GM11168 (cell line): ENCODE results near the gene IL1RAP.
"Not testable (repeated sequence)": the region's sequence is repeated elsewhere in the genome, so short reads cannot be mapped to it uniquely, and the experiment has no call there.

Source experiments
- in situ Hi-C: fragments of 300-500 bp; cut with MboI; formaldehyde crosslinking; loops from one replicate; pipeline ENCODE4 v1.12.0; 2022; ENCODE audit warnings: low sequenced_read_pairs; ENCODE audit not compliant: unreplicated experiment

The IL1RAP gene

GRCh38 chr3:190505381-190506003 is 8.4 kb upstream of the IL1RAP start:
- in situ Hi-C loops: no loop called here

- in situ Hi-C loops: no loop called here
These were observed 7.6 kb upstream of the IL1RAP start for GRCh38 chr3:190506271-190506670.

- in situ Hi-C loops: no loop called here
These were observed 1.2 kb upstream of the IL1RAP start for GRCh38 chr3:190512666-190513065.

- in situ Hi-C loops: no loop called here
These were observed 698 bp downstream of the IL1RAP start for GRCh38 chr3:190514413-190515153.

- in situ Hi-C loops: no loop called here
These were observed 2.5 kb downstream of the IL1RAP start for GRCh38 chr3:190516416-190516815.

- in situ Hi-C loops: no loop called here
These were observed 3.8 kb downstream of the IL1RAP start for GRCh38 chr3:190517687-190518086.

- in situ Hi-C loops: not testable (repeated sequence)
These were observed 4.6 kb downstream of the IL1RAP start for GRCh38 chr3:190518531-190518930.

- in situ Hi-C loops: no loop called here
These were observed 6.0 kb downstream of the IL1RAP start for GRCh38 chr3:190519886-190520285.

GRCh38 chr3:190521998-190522397 is 8.1 kb downstream of the IL1RAP start:
- in situ Hi-C loops: no loop called here

GRCh38 chr3:190522621-190523222 is 8.8 kb downstream of the IL1RAP start:
- in situ Hi-C loops: no loop called here

- in situ Hi-C loops: no loop called here
These were observed 11.1 kb downstream of the IL1RAP start for GRCh38 chr3:190524942-190525341.

- in situ Hi-C loops: no loop called here
These were observed 11.7 kb downstream of the IL1RAP start for GRCh38 chr3:190525634-190526033.

GRCh38 chr3:190526787-190527762 is 13.2 kb downstream of the IL1RAP start:
- in situ Hi-C loops: no loop called here

- in situ Hi-C loops: no loop called here
These were observed 14.8 kb downstream of the IL1RAP start for GRCh38 chr3:190528706-190529105.

- in situ Hi-C loops: no loop called here
These were observed 17.5 kb downstream of the IL1RAP start for GRCh38 chr3:190531406-190531805.

GRCh38 chr3:190532731-190533203 is 18.9 kb downstream of the IL1RAP start:
- in situ Hi-C loops: no loop called here

GRCh38 chr3:190533511-190534281 is 19.8 kb downstream of the IL1RAP start:
- in situ Hi-C loops: no loop called here

- in situ Hi-C loops: no loop called here
These were observed 20.5 kb downstream of the IL1RAP start for GRCh38 chr3:190534386-190534785.

- in situ Hi-C loops: no loop called here
These were observed 21.1 kb downstream of the IL1RAP start for GRCh38 chr3:190534986-190535385.

- in situ Hi-C loops: no loop called here
These were observed 23.3 kb downstream of the IL1RAP start for GRCh38 chr3:190537146-190537545.
